Testis (tissue), 3 donors: ENCODE measurements around the gene IRGC. TPM values are rescaled to one million over a fixed set of nuclear protein-coding genes. Genes with fewer than 3 reads are reported as not detected.

Source experiments
- DNase-seq: peaks from one replicate; pipeline ENCODE4 v3.0.0-alpha.2; 2019
- H3K27ac ChIP-seq, 2 donors: fragments of 200-600 bp; sonication (generic); one replicate each; pipeline ENCODE4 v1.5.1; 2019
- H3K27me3 ChIP-seq: fragments of 200-600 bp; sonication (generic); one replicate; pipeline ENCODE4 v1.5.1; 2019
- H3K36me3 ChIP-seq: fragments of 200-600 bp; sonication (generic); one replicate; pipeline ENCODE4 v1.5.1; 2017; ENCODE audit warnings: low read depth; ENCODE audit errors: missing control alignments
- H3K4me1 ChIP-seq: fragments of 200-600 bp; sonication (generic); one replicate; pipeline ENCODE4 v1.5.1; 2019
- H3K4me3 ChIP-seq, 2 donors: fragments of 200-600 bp; sonication (generic); one replicate each; pipeline ENCODE4 v1.5.1; 2017 to 2019
- H3K9me3 ChIP-seq: fragments of 200-600 bp; sonication (generic); one replicate; pipeline ENCODE4 v1.5.1; 2017
- CTCF ChIP-seq, 3 experiments: fragments of 450-650 bp in 2 of 3; fragments of 200-600 bp in 1 of 3; sonication (generic) in 1 of 3; IDR thresholded peaks; one replicate each; pipeline ENCODE4 v1.5.1; 2016 to 2019; ENCODE audit warnings: antibody characterized with exemption in 3 of 3, mild to moderate bottlenecking in 2 of 3, moderate library complexity in 1 of 3
- POLR2A ChIP-seq: fragments of 450-650 bp; IDR thresholded peaks from one replicate; pipeline ENCODE4 v1.6.1; 2017; ENCODE audit warnings: antibody characterized with exemption, mild to moderate bottlenecking, moderate library complexity
- WGBS, 2 donors: methylation state at CpG; one replicate each; pipeline ENCODE4 v1.1.5; 2018; 5-methylcytosine and 5-hydroxymethylcytosine counted together
- intact Hi-C: fragments of 100-400 bp; cut with DNase I; formaldehyde crosslinking; loops from one replicate; pipeline ENCODE4 v1.15.1; 2023; ENCODE audit warnings: low total_unique reads
- polyA plus RNA-seq: library from polyadenylated mRNA; stranded (reverse); fragments of 350-450 nt; fragmentation: Illumina TruSeq; extraction: RNeasy Lipid Tissue Mini Kit (QIAGEN cat#74804); gene quantifications from one replicate; pipeline ENCODE4 v1.2.3, GENCODE V29; 2014; ENCODE audit warnings: low read depth, low replicate concordance; ENCODE audit not compliant: insufficient read depth
- total RNA-seq, 2 donors: library from RNA; depleted of rRNA; stranded (reverse); fragments of >200 nt; gene quantifications; one replicate each; pipeline ENCODE4 v1.2.3, GENCODE V29; 2016

IRGC gene
- total and polyA plus RNA-seq, 3 donors from 2014 or later = 97.4 to 218 (median 167) TPM

- no peak overlapping the region for H3K27ac ChIP-seq
- H3K4me3 ChIP-seq = no peak overlapping the region
- TF ChIP-seq CTCF (IDR thresholded peaks at IDR 0.05) (no peak), POLR2A (no peak)
- H3K4me1 ChIP-seq = no peaks in the 10 kb centered on the region
- DNase-seq = peak; percentile 25
- no peaks in the 10 kb centered on the region for H3K27me3 ChIP-seq
- intact Hi-C loops = no loop called here
- no peaks in the 10 kb centered on the region for H3K9me3 ChIP-seq
- H3K36me3 ChIP-seq = no peaks in the 10 kb centered on the region
- 56 to 65% methylated on average over 10 to 15 of the region's 15 CpGs for WGBS, 2 donors
Observed at GRCh38 chr19:43726736-43727592, 11.1 kb downstream of the IRGC start.

GRCh38 chr19:43727593-43727853 is 11.6 kb downstream of the IRGC start:
- H3K27ac ChIP-seq = no peak overlapping the region
- intact Hi-C loops = no loop called here
- H3K4me3 ChIP-seq = no peak overlapping the region
- H3K36me3 ChIP-seq = no peaks in the 10 kb centered on the region
- H3K27me3 ChIP-seq = no peaks in the 10 kb centered on the region
- TF ChIP-seq POLR2A = no peak
- TF ChIP-seq CTCF (IDR thresholded peaks at IDR 0.05) = no peak
- no peaks in the 10 kb centered on the region for H3K4me1 ChIP-seq
- no peak for DNase-seq
- WGBS, 2 donors = 90 to 91% methylated on average over 3 to 4 of the region's 4 CpGs
- no peaks in the 10 kb centered on the region for H3K9me3 ChIP-seq

- H3K9me3 ChIP-seq = no peaks in the 10 kb centered on the region
- DNase-seq = no peak
- intact Hi-C loops = no loop called here
- TF ChIP-seq POLR2A = no peak
- no peak for TF ChIP-seq CTCF (IDR thresholded peaks at IDR 0.05)
- no peak overlapping the region for H3K27ac ChIP-seq
- H3K4me3 ChIP-seq = no peak overlapping the region
- WGBS, 2 donors = 81 to 83% methylated on average over 5 of the region's 5 CpGs
- H3K36me3 ChIP-seq = no peaks in the 10 kb centered on the region
- no peaks in the 10 kb centered on the region for H3K4me1 ChIP-seq
- H3K27me3 ChIP-seq = no peaks in the 10 kb centered on the region
Observed at GRCh38 chr19:43729919-43730318, 14.0 kb downstream of the IRGC start.

- DNase-seq = no peak
- 75 to 82% methylated on average over 12 to 13 of the region's 14 CpGs for WGBS, 2 donors
- TF ChIP-seq CTCF (IDR thresholded peaks at IDR 0.05) = no peak
- TF ChIP-seq POLR2A = no peak
- no peaks in the 10 kb centered on the region for H3K36me3 ChIP-seq
- H3K27me3 ChIP-seq = no peaks in the 10 kb centered on the region
- H3K9me3 ChIP-seq = no peaks in the 10 kb centered on the region
- no peak overlapping the region for H3K4me3 ChIP-seq
- intact Hi-C loops = no loop called here
- H3K27ac ChIP-seq = no peak overlapping the region
- H3K4me1 ChIP-seq = no peaks in the 10 kb centered on the region
Observed at GRCh38 chr19:43731346-43731745, 15.5 kb downstream of the IRGC start.

GRCh38 chr19:43731846-43732245 is 16.0 kb downstream of the IRGC start:
- Histone ChIP-seq H3K4me3 (no peak overlapping the region), H3K4me1 (no peaks in the 10 kb centered on the region), H3K36me3 (no peaks in the 10 kb centered on the region), H3K9me3 (no peaks in the 10 kb centered on the region), H3K27ac (no peak overlapping the region), H3K27me3 (no peaks in the 10 kb centered on the region)
- no peak for DNase-seq
- intact Hi-C loops = no loop called here
- WGBS, 2 donors = 77 to 87% methylated on average over 1 of the region's 1 CpG
- TF ChIP-seq POLR2A (no peak), CTCF (IDR thresholded peaks at IDR 0.05) (no peak)
